HCT116 (cell line): Measurements from ENCODE around the gene CXCR6. TPM values are rescaled to one million over a fixed set of nuclear protein-coding genes. Genes with fewer than 3 reads are reported as not detected.

ENCODE experiments used
- ATAC-seq: fragments of 200-7000 bp; cut with Tn5 transposase; 2 replicates; pipeline ENCODE4 v1.9.1; 2020; ENCODE audit warnings: mild to moderate bottlenecking, moderate library complexity
- BruUV-seq: library from RNA; stranded (reverse); fragments of 400-500 nt; replicated peaks from 2 replicates; lab custom pipeline; 2021; lab: Mats Ljungman, UMichigan
- CTCF ChIA-PET: fragments of 300-600 bp; sonication (Branson Sonifier 250); formaldehyde crosslinking; loops from one replicate; lab custom pipeline; 2021; ENCODE audit warnings: antibody characterized with exemption; lab: Charles Lee
- POLR2A ChIA-PET: fragments of 300-600, 350-600 bp; sonication (Branson Sonifier 250); formaldehyde crosslinking; loops from one replicate; lab custom pipeline; 2021; ENCODE audit warnings: antibody characterized with exemption; lab: Charles Lee
- RAD21 ChIA-PET, 2 experiments: fragments of 300-600 bp; sonication (Branson Sonifier 250); formaldehyde crosslinking; loops; one replicate each; lab custom pipeline; 2023; ENCODE audit warnings: low total read pairs in 2 of 2; ENCODE audit not compliant: uncharacterized antibody in 2 of 2, unreplicated experiment in 2 of 2, low non-redundant PET in 1 of 2; lab: Charles Lee
- DNase-seq: peaks from one replicate; pipeline ENCODE4 v3.0.0-alpha.2; 2010; ENCODE audit warnings: low read depth, low spot score
- H2AFZ ChIP-seq: fragments of 200-600 bp; shearing (Covaris generic), sonication (generic); 2 replicates; pipeline ENCODE4 v1.6.1; 2017; ENCODE audit warnings: low read depth, mixed run types, mixed read lengths, antibody characterized with exemption, low read length; ENCODE audit not compliant: poor library complexity, severe bottlenecking
- H3K27ac ChIP-seq: 2 replicates; pipeline ENCODE4 v1.5.1; 2012; ENCODE audit warnings: low read depth, low read length
- H3K27me3 ChIP-seq: fragments of 200-600 bp; sonication (generic); 2 replicates; pipeline ENCODE4 v1.6.1; 2016; ENCODE audit warnings: mixed run types, low read length, mixed read lengths; ENCODE audit not compliant: insufficient read depth
- H3K36me3 ChIP-seq, 2 experiments: fragments of 200-500 bp in 1 of 2; fragments of 200-600 bp in 1 of 2; sonication (Bioruptor generic) in 1 of 2; sonication (generic) in 1 of 2; 2 replicates each; pipeline versions ENCODE4 v1.5.1 to v1.6.1; 2014 to 2016; ENCODE audit warnings: low read length in 2 of 2, inconsistent platforms in 1 of 2, mixed read lengths in 1 of 2, mixed run types in 1 of 2; ENCODE audit not compliant: insufficient read depth in 2 of 2, control insufficient read depth in 1 of 2
- H3K4me1 ChIP-seq, 2 experiments: fragments of 200-600 bp in 1 of 2; sonication (generic) in 1 of 2; 2 replicates each; pipeline versions ENCODE4 v1.5.1 to v1.6.1; 2012 to 2017; ENCODE audit warnings: low read length in 2 of 2, inconsistent platforms in 1 of 2, mild to moderate bottlenecking in 1 of 2, mixed read lengths in 1 of 2, mixed run types in 1 of 2, moderate library complexity in 1 of 2; ENCODE audit not compliant: insufficient read depth in 2 of 2, control insufficient read depth in 1 of 2
- H3K4me2 ChIP-seq: fragments of 200-600 bp; sonication (generic); 2 replicates; pipeline ENCODE4 v1.6.1; 2017; ENCODE audit warnings: mixed run types, low read length, mixed read lengths
- H3K4me3 ChIP-seq, 2 experiments: fragments of 200-600 bp in 1 of 2; sonication (generic) in 1 of 2; replicated peaks in 1 of 2; 2 replicates each; pipeline ENCODE4 v1.5.1; 2011 to 2016; ENCODE audit warnings: low read length in 2 of 2, control low read depth in 1 of 2, low read depth in 1 of 2, mild to moderate bottlenecking in 1 of 2, mixed read lengths in 1 of 2, mixed run types in 1 of 2
- H3K79me2 ChIP-seq: fragments of 200-600 bp; sonication (generic); 2 replicates; pipeline ENCODE4 v1.6.1; 2017; ENCODE audit warnings: mild to moderate bottlenecking, mixed run types, low read length, moderate library complexity, mixed read lengths; ENCODE audit not compliant: insufficient read depth
- H3K9ac ChIP-seq: fragments of 200-600 bp; sonication (generic); 2 replicates; pipeline ENCODE4 v1.6.1; 2016; ENCODE audit warnings: low read length, mixed read lengths
- H3K9me2 ChIP-seq: fragments of 200-600 bp; sonication (generic), shearing (Covaris generic); 2 replicates; pipeline ENCODE4 v1.6.1; 2017; ENCODE audit warnings: mixed run types, mild to moderate bottlenecking, moderate library complexity; ENCODE audit not compliant: insufficient read depth
- H3K9me3 ChIP-seq, 2 experiments: fragments of 200-500 bp in 1 of 2; fragments of 200-600 bp in 1 of 2; sonication (Bioruptor generic) in 1 of 2; sonication (generic) in 1 of 2; 2 replicates each; pipeline ENCODE4 v1.6.1; 2014 to 2017; ENCODE audit warnings: low read length in 2 of 2, mixed read lengths in 2 of 2, inconsistent platforms in 1 of 2, low read depth in 1 of 2, mild to moderate bottlenecking in 1 of 2, mixed run types in 1 of 2, moderate library complexity in 1 of 2; ENCODE audit not compliant: control insufficient read depth in 1 of 2, insufficient read depth in 1 of 2
- H4K20me1 ChIP-seq: fragments of 200-600 bp; sonication (generic), shearing (Covaris generic); 2 replicates; pipeline ENCODE4 v1.6.1; 2017; ENCODE audit warnings: mixed run types, mild to moderate bottlenecking, moderate library complexity; ENCODE audit not compliant: insufficient read depth
- ELF1 ChIP-seq: IDR thresholded peaks from 2 replicates; pipeline ENCODE4 v1.6.1; 2012; ENCODE audit warnings: low read depth, borderline replicate concordance
- POLR2AphosphoS5 ChIP-seq: IDR thresholded peaks from 2 replicates; pipeline ENCODE4 v1.6.1; 2011; ENCODE audit warnings: mild to moderate bottlenecking, low read depth, low read length, moderate library complexity
- SRF ChIP-seq: IDR thresholded peaks from 2 replicates; pipeline ENCODE4 v1.6.1; 2012; ENCODE audit warnings: low read depth
- ZFX ChIP-seq: fragments of 450-650 bp; IDR thresholded peaks from 2 replicates; pipeline ENCODE4 v1.6.1; 2017
- intact Hi-C: fragments of 100-400 bp; cut with micrococcal nuclease; formaldehyde crosslinking; loops from 2 replicates; pipeline ENCODE4 v1.10.0; 2022
- total RNA-seq: library from RNA; stranded (reverse); gene quantifications from one replicate; pipeline ENCODE4 v1.2.1, GENCODE V29; 2021; ENCODE audit not compliant: unreplicated experiment
- TF ChIP-seq, protein P1 (sequence below): IDR thresholded peaks from 2 replicates; pipeline ENCODE4 v1.6.1; 2011; ENCODE audit warnings: mild to moderate bottlenecking, low read length, moderate library complexity; ENCODE audit not compliant: insufficient replicate concordance; ENCODE audit errors: extremely low read depth
- TF ChIP-seq, protein P2 (sequence below): IDR thresholded peaks from 2 replicates; pipeline ENCODE4 v1.6.1; 2012
- TF ChIP-seq, protein P3 (sequence below), 3 experiments: fragments of 200-600 bp in 1 of 3; sonication (generic) in 1 of 3; IDR thresholded peaks in 2 of 3; conservative IDR thresholded peaks in 1 of 3; 2 replicates each; pipeline ENCODE4 v1.5.1; 2012 to 2017; ENCODE audit warnings: low read depth in 2 of 3, low read length in 2 of 3, antibody characterized with exemption in 1 of 3, borderline replicate concordance in 1 of 3, control low read depth in 1 of 3, mild to moderate bottlenecking in 1 of 3, mixed read lengths in 1 of 3, mixed run types in 1 of 3, moderate library complexity in 1 of 3; ENCODE audit not compliant: insufficient read depth in 1 of 3

CXCR6 gene
- total RNA-seq, 1 experiment from 2014 or later: not detected

DNA sequence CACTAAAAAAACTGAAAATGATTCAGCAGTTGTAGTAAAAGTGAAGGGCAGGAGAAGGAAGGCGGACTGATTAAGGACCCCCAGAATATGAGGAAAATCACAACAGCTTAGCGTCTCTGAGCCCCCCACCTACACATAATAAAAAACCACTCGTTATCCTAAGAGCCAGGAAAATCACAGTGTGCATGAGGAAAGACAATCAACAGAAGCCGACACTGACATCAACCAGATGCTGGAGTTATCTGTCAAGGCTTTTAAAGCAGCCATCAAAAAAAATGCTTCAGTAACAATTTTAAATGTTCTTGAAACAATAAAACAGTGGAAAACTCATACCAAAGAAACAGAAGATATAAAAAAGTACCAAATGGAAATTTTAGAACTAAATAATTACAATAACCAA is 9.7 kb upstream of the CXCR6 start:
- Histone ChIP-seq H3K27me3 (no peaks in the 10 kb centered on the region), H3K9me2 (no peaks in the 10 kb centered on the region), H3K9me3 (no peaks in the 10 kb centered on the region), H3K36me3 (peaks cover 22 to 23% of the 10 kb centered on the region in 2 experiments; a peak in 3 of 4 replicates), H3K4me1 (no peaks in the 10 kb centered on the region), H3K4me2 (no peak overlapping the region), H3K9ac (no peak overlapping the region), H3K4me3 (no peak overlapping the region), H4K20me1 (no peaks in the 10 kb centered on the region), H2AFZ (no peak overlapping the region), H3K27ac (no peak overlapping the region), H3K79me2 (no peaks in the 10 kb centered on the region)
- ChIA-PET RAD21 (no interaction called here), POLR2A (no interaction called here), CTCF (no interaction called here)
- TF ChIP-seq, protein P1, sequence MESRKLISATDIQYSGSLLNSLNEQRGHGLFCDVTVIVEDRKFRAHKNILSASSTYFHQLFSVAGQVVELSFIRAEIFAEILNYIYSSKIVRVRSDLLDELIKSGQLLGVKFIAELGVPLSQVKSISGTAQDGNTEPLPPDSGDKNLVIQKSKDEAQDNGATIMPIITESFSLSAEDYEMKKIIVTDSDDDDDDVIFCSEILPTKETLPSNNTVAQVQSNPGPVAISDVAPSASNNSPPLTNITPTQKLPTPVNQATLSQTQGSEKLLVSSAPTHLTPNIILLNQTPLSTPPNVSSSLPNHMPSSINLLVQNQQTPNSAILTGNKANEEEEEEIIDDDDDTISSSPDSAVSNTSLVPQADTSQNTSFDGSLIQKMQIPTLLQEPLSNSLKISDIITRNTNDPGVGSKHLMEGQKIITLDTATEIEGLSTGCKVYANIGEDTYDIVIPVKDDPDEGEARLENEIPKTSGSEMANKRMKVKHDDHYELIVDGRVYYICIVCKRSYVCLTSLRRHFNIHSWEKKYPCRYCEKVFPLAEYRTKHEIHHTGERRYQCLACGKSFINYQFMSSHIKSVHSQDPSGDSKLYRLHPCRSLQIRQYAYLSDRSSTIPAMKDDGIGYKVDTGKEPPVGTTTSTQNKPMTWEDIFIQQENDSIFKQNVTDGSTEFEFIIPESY: no peak
- TF ChIP-seq ELF1 (no peak), ZFX (no peak), POLR2AphosphoS5 (no peak), SRF (no peak)
- TF ChIP-seq, protein P2, sequence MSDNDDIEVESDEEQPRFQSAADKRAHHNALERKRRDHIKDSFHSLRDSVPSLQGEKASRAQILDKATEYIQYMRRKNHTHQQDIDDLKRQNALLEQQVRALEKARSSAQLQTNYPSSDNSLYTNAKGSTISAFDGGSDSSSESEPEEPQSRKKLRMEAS: no peak
- TF ChIP-seq, protein P3, sequence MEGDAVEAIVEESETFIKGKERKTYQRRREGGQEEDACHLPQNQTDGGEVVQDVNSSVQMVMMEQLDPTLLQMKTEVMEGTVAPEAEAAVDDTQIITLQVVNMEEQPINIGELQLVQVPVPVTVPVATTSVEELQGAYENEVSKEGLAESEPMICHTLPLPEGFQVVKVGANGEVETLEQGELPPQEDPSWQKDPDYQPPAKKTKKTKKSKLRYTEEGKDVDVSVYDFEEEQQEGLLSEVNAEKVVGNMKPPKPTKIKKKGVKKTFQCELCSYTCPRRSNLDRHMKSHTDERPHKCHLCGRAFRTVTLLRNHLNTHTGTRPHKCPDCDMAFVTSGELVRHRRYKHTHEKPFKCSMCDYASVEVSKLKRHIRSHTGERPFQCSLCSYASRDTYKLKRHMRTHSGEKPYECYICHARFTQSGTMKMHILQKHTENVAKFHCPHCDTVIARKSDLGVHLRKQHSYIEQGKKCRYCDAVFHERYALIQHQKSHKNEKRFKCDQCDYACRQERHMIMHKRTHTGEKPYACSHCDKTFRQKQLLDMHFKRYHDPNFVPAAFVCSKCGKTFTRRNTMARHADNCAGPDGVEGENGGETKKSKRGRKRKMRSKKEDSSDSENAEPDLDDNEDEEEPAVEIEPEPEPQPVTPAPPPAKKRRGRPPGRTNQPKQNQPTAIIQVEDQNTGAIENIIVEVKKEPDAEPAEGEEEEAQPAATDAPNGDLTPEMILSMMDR (IDR thresholded peaks at IDR 0.05 in 2 of 3, conservative IDR thresholded peaks at IDR 0.05 in 1 of 3; ENCODE audit: borderline replicate concordance in 1 of 3, insufficient read depth in 1 of 3, low read depth in 2 of 3, low read length in 2 of 3): no peak
- intact Hi-C loops: loop anchor here (10.0 kb wide), 1 partner anchor 281 kb away; no protein-coding TSS in a partner anchor
- BruUV-seq: no TSS peak
- ATAC-seq (no peak), DNase-seq (no peak)
